T47D (cell line): Measurements from ENCODE around the gene ARID1B.

Source experiments
- DNase-seq, 2 experiments: peaks; one replicate each; pipeline versions ENCODE4 v3.0.0 to v3.0.0-alpha.2; 2011 to 2012; ENCODE audit warnings: low read depth in 1 of 2, low spot score in 1 of 2
- JUND ChIP-seq: IDR thresholded peaks from 2 replicates; pipeline ENCODE4 v1.6.1; 2012; ENCODE audit warnings: low read depth
- in situ Hi-C: cut with HindIII; loops from 2 replicates; pipeline ENCODE4 v1.10.0; 2016; ENCODE audit warnings: low sequenced_read_pairs, low pct_unique_long_range_greater_than_20kb

The ARID1B gene

DNA sequence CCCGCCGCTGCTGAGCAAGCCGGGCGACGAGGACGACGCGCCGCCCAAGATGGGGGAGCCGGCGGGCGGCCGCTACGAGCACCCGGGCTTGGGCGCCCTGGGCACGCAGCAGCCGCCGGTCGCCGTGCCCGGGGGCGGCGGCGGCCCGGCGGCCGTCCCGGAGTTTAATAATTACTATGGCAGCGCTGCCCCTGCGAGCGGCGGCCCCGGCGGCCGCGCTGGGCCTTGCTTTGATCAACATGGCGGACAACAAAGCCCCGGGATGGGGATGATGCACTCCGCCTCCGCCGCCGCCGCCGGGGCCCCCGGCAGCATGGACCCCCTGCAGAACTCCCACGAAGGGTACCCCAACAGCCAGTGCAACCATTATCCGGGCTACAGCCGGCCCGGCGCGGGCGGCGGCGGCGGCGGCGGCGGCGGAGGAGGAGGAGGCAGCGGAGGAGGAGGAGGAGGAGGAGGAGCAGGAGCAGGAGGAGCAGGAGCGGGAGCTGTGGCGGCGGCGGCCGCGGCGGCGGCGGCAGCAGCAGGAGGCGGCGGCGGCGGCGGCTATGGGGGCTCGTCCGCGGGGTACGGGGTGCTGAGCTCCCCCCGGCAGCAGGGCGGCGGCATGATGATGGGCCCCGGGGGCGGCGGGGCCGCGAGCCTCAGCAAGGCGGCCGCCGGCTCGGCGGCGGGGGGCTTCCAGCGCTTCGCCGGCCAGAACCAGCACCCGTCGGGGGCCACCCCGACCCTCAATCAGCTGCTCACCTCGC lies 1.5 kb downstream of the ARID1B start:
- in situ Hi-C loops, result no loop called here
- DNase-seq, result peak; percentile 30 to 45
- no peak for TF ChIP-seq JUND

DNA sequence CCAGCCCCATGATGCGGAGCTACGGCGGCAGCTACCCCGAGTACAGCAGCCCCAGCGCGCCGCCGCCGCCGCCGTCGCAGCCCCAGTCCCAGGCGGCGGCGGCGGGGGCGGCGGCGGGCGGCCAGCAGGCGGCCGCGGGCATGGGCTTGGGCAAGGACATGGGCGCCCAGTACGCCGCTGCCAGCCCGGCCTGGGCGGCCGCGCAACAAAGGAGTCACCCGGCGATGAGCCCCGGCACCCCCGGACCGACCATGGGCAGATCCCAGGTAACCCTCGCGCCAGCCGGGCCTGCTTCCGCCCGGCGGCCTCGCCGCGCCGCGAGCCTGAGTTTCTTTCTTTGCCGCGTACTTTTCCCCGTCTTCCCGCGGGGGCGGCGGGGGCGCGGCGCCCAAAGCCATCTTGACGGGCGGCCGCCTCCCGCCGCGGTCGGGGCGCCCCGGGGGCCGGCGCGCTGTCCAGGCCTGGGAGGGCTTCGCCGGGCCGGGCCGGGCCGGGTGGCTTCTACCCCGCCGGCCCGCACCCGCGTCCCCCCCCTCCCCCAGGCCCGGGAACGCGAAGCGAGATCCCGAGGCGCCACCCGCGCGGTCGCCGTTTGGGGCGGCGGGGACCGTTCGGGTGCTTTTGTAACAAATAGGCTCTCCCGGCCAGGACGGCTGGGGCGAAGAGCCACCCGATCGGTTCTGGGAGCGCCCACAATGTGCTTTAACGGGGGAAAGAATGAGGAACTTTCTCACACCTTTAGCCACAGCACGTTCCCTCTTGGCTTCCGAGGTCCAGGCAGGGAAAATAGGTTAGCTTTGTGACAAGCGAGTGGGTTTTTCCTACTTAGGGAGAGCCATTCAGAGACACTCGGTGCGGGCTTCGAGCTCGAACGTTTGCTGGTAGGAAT lies 2.3 kb downstream of the ARID1B start:
- DNase-seq, result peak in 1 of 2 experiments; percentile 28
- in situ Hi-C loops, result no loop called here
- no peak for TF ChIP-seq JUND

DNA sequence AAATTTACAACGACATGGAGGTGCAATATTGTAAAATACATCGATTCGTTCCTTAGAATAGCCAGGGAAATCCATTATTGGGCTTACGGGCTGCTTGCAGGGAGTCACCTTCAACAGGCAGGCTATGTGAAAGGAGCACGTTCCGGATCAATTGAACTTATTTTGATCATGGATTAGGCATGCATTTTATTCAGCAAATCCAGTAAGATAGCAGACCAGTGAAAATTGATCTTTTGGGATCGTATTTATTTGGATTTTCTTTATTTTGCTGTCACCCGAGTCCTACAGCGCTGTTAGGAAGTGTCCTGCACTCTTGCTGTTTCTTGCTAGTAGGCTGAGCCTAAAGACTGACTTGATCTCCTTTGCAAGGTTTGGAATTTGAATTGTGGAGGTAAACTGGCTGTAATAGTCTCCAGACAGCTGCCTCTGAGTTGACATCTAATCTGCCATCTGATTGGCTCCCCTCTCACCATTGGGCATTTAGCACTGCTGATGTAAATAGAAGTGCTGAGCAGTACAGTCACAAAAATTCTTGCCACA lies 3.0 kb downstream of the ARID1B start:
- DNase-seq, result peak; percentile 85 to 89
- no peak for TF ChIP-seq JUND
- in situ Hi-C loops, result no loop called here

DNA sequence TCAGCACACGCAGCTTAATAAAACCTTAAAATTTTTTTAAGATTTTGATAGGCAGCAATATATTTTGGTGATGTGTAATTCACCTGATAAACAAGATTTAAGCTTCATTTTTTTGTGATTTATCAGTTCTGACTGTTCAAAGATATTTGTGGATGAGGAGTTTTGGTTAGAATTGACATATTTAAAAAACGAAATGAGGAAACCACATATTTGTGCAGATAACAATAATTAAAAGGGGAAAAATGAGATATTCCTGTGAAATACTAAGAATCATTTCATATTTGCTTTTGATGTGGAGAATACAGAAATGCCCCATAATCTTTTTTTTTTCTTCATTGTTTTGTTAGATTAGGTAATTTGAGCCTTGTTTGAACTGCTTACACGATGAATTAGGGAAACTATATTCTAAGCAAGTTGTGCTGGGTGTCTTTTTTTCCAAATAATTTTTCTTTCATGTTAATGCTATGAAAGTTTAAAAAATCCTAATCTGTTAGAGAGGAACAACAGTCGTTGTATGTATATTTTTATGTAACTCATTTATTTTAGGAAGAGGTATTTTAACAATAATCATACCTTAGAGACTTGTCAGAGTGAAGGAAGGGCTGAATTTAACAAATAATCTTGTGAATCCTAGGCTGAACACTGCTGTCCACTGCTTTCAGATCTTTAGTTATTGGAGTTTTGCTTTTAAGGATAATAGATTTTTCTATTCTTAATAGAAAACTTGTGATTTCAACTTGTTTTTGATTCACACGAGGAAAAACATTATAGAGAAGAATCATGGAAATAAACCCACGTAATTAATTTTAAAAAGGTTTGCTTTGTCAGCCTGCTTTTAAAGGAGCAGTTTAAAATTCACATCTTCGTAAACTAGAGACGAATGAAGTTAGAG lies 4.0 kb downstream of the ARID1B start:
- in situ Hi-C loops, result no loop called here
- DNase-seq, result no peak
- no peak for TF ChIP-seq JUND

DNA sequence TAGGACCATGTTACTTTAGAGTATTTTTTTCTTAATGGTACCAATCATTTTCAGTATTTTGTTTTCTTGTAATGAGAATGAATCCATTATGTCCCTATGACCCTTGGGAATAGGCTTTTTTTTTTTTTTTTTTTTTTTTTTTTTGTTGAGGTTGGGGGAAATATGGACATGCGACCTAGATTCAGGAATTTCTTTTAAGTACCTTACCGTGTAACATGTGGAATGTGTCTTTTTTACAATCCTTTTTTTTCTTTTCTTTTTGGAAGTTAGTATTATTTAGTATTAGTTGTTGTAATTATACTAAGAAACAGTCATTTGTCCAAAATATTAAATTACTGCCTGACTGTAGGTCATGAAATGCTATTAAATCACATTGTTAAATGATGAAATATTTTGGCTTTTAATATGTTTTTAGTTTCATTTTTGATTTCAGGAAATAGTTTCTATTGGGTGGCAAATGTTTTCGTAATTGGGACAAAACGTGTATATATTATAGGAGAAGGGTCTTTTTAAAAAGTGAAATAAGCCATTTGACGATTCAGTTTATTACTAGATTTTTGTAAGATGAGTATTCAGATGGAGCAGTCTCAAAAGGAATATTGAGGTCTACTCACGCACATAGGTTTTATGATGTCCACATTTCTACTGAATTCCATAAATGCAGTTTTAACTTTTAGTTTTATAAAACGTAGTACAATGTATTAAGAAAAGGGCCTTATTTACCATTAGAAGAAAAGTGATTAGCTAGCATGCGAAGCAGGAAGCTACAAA lies 4.9 kb downstream of the ARID1B start:
- no peak for TF ChIP-seq JUND
- in situ Hi-C loops, result no loop called here
- DNase-seq, result no peak

DNA sequence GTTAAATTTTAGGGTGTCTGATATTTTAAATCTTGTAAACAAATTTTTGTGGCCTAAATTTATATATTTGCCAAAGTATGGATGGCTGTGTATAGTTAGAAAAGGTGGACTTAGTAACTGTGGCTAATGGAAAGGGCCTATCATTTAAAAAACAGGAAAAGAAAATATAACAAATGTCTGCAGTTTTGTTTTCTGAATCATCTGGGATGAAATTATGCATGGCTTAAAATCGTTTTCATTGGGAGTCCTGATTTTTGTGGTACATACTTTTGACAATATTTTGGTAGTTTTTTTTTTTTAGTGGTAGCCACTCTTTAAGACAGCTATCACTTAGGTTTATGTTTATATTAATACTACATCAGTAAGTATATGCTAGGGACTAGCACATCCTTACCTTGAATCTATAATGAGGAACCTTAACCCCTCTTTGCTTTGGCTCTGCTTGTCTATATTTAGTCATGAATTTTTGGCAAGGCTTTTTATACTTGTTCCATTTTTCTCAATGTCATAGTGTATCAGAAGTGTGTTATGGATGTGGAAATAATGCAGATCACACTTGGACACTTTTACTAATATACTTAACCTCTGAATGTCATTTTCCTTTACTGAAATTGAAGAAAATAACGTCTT lies 5.6 kb downstream of the ARID1B start:
- no peak for TF ChIP-seq JUND
- in situ Hi-C loops, result no loop called here
- no peak for DNase-seq

DNA sequence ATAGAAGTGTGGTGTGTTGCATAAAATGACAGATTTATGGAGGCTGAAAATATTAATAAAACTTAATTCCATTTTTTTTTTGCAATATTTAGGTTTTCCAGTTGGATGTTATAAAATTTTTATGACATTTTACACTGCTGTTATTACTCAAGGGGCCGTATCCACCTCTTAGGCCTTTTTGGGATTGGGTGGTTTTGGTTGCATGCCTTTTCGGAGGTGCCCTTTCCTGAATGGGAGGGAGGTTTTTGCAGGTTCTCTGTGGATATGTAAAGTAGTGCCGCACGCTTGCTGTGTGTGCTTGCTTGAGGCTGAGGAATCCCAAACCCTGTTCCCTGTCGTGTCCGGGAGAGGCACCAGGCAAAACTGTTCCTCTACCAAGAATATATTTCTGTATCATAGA lies 6.8 kb downstream of the ARID1B start:
- in situ Hi-C loops, result no loop called here
- no peak for DNase-seq
- TF ChIP-seq JUND, result no peak

DNA sequence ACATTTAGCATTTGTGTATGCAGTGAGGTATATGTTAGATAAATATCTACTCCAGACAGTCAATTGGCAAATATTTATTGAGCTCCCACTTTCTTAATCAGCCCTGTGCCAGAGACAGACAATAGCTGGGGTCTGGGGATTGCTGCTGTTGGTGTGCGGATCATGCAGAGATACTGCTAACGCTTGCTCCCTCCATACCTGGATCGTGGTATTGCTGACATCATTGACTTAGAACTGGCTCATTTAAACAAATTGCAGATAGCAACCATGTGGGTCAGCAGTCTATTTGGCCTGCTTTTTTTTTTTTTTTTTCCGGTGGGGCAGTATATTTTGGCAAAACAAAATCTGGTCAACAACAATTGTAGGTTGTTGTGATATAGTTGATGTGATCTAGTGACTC lies 9.5 kb downstream of the ARID1B start:
- DNase-seq, result no peak
- in situ Hi-C loops, result no loop called here
- no peak for TF ChIP-seq JUND

DNA sequence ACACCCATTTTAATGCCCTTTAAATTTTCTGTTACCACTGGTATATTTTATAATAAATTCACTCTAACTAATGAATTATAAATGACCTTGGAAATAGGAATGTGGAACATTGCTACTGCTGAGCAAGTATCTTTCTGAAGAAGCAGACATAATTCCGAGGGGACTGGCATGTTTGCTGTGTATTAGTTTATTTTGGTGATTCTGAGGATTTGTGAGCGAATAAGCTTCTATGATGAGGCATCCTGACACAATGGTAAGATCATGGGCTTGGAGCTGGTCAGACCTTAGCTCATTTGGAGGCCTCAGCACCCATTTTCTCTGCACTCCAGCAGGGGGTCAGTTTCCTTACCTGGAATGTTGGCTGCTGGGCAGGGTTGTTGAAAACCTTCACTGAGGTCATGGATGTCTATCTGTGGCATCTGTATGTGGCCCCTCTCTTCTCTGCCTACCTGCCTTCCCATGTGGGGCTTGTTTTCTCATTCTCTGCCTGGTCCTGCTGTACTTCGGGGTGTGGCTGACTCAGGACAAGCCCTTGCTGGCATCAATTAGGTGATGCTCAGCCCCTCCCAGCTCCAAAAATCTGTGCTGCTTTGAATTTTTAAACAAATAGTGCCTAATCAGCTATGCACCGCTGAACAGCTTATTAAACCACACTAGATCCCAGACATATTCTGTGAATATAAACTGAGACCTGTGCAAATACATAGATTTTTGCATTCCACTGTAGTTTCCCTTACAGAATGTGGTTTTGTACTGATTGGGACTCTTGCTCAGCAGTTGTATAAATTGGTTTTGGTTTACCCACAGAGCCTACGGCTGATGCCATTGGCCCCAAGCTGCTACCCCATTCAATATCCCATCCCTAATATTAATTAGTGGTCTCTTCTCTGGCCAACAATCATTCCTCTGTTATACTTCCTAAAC lies 10.7 kb downstream of the ARID1B start:
- in situ Hi-C loops, result no loop called here
- no peak for TF ChIP-seq JUND
- no peak for DNase-seq
